Ascending aorta (tissue), 2 donors: ENCODE results near the gene TEN1. TPM values are rescaled to one million over a fixed set of nuclear protein-coding genes. Genes with fewer than 3 reads are reported as not detected.
"Not testable (repeated sequence)": the region's sequence is repeated elsewhere in the genome, so short reads cannot be mapped to it uniquely, and the experiment has no call there.

Experiments
- DNase-seq, 2 donors: peaks; one replicate each; pipeline ENCODE4 v3.0.0-alpha.2; 2019; ENCODE audit warnings: low spot score in 2 of 2
- H3K27ac ChIP-seq, 2 donors: fragments of 200-600 bp; sonication (generic); one replicate each; pipeline ENCODE4 v1.5.1; 2016 to 2017; ENCODE audit warnings: mild to moderate bottlenecking in 1 of 2
- H3K27me3 ChIP-seq: fragments of 200-600 bp; sonication (generic); one replicate; pipeline ENCODE4 v1.5.1; 2017
- H3K36me3 ChIP-seq, 2 donors: fragments of 200-600 bp; sonication (generic); one replicate each; pipeline ENCODE4 v1.5.1; 2016
- H3K4me1 ChIP-seq, 2 donors: fragments of 200-600 bp; sonication (generic); one replicate each; pipeline ENCODE4 v1.5.1; 2016 to 2017; ENCODE audit warnings: mild to moderate bottlenecking in 1 of 2
- H3K4me3 ChIP-seq, 2 donors: fragments of 200-600 bp; sonication (generic); one replicate each; pipeline ENCODE4 v1.5.1; 2016 to 2017; ENCODE audit warnings: mild to moderate bottlenecking in 1 of 2
- H3K9me3 ChIP-seq, 2 donors: fragments of 200-600 bp; sonication (generic); one replicate each; pipeline ENCODE4 v1.5.1; 2016
- CTCF ChIP-seq, 3 experiments: fragments of 200-600 bp in 2 of 3; fragments of 450-650 bp in 1 of 3; sonication (generic) in 2 of 3; IDR thresholded peaks; one replicate each; pipeline ENCODE4 v1.5.1; 2016 to 2019; ENCODE audit warnings: antibody characterized with exemption in 3 of 3, mild to moderate bottlenecking in 1 of 3, moderate library complexity in 1 of 3
- intact Hi-C: fragments of 100-400 bp; cut with DNase I; formaldehyde crosslinking; loops from one replicate; pipeline ENCODE4 v1.15.1; 2023
- total RNA-seq: library from RNA; depleted of rRNA; stranded (reverse); fragments of >200 nt; gene quantifications from one replicate; pipeline ENCODE4 v1.1.0, GENCODE V29; 2016

The TEN1 gene
- total RNA-seq, 1 donor from 2014 or later = 33.6 TPM

- no peak for DNase-seq
- no peak overlapping the region for H3K4me3 ChIP-seq
- peaks cover 3 to 26% of the 10 kb centered on the region in 2 donors for H3K36me3 ChIP-seq
- TF ChIP-seq CTCF (IDR thresholded peaks at IDR 0.05) = no peak
- H3K9me3 ChIP-seq = no peaks in the 10 kb centered on the region
- H3K27ac ChIP-seq = no peak overlapping the region
- no peaks in the 10 kb centered on the region for H3K27me3 ChIP-seq
- H3K4me1 ChIP-seq = no peaks in the 10 kb centered on the region
- intact Hi-C loops = loop anchor here (10.0 kb wide), 1 partner anchor 295 kb away; the partner anchor contains the start of gene UBALD2
These were observed 9.0 kb upstream of the TEN1 start for GRCh38 chr17:75970011-75970523.

- Histone ChIP-seq H3K27ac (no peak overlapping the region), H3K4me1 (no peaks in the 10 kb centered on the region), H3K27me3 (no peaks in the 10 kb centered on the region), H3K36me3 (peaks cover 3 to 26% of the 10 kb centered on the region in 2 donors), H3K9me3 (no peaks in the 10 kb centered on the region), H3K4me3 (no peak overlapping the region)
- no peak for DNase-seq
- no peak for TF ChIP-seq CTCF (IDR thresholded peaks at IDR 0.05)
- intact Hi-C loops = loop anchor here (10.0 kb wide), 1 partner anchor 294 kb away; the partner anchor contains the start of gene UBALD2
These were observed 8.4 kb upstream of the TEN1 start for GRCh38 chr17:75970626-75971025.

GRCh38 chr17:75975187-75975586, 3.9 kb upstream of the TEN1 start:
- not testable (repeated sequence) for DNase-seq, H3K27ac ChIP-seq, H3K27me3 ChIP-seq, H3K9me3 ChIP-seq, H3K4me3 ChIP-seq
- Histone ChIP-seq H3K4me1 (peaks cover 2 to 25% of the 10 kb centered on the region in 2 donors), H3K36me3 (peaks cover 0 to 20% of the 10 kb centered on the region in 2 donors)
- intact Hi-C loops = loop anchor here (5.0 to 10.0 kb wide), 3 partner anchors 223 to 377 kb away; partner anchors contain the start of genes PRPSAP1 and UBALD2

- no peak for TF ChIP-seq CTCF (IDR thresholded peaks at IDR 0.05)
- Histone ChIP-seq H3K9me3 (no peaks in the 10 kb centered on the region), H3K4me1 (peaks cover 2 to 26% of the 10 kb centered on the region in 2 donors), H3K27me3 (no peaks in the 10 kb centered on the region), H3K4me3 (no peak overlapping the region), H3K36me3 (peaks cover 0 to 14% of the 10 kb centered on the region in 2 donors), H3K27ac (no peak overlapping the region)
- DNase-seq = no peak
- intact Hi-C loops = loop anchor here (5.0 to 10.0 kb wide), 3 partner anchors 223 to 377 kb away; partner anchors contain the start of genes PRPSAP1 and UBALD2
These were observed 3.3 kb upstream of the TEN1 start for GRCh38 chr17:75975757-75976174.

- Histone ChIP-seq H3K4me3 (no peak overlapping the region), H3K4me1 (peaks cover 2 to 26% of the 10 kb centered on the region in 2 donors), H3K36me3 (peaks cover 0 to 14% of the 10 kb centered on the region in 2 donors), H3K27me3 (no peaks in the 10 kb centered on the region), H3K9me3 (no peaks in the 10 kb centered on the region), H3K27ac (no peak overlapping the region)
- intact Hi-C loops = loop anchor here (5.0 to 10.0 kb wide), 3 partner anchors 224 to 376 kb away; partner anchors contain the start of genes PRPSAP1 and UBALD2
- TF ChIP-seq CTCF (IDR thresholded peaks at IDR 0.05) = no peak
- DNase-seq = no peak
These were observed 2.7 kb upstream of the TEN1 start for GRCh38 chr17:75976175-75976848.

- peak overlapping the region; percentile 93 to 99 for H3K27ac ChIP-seq
- intact Hi-C loops = loop anchor here (1.0 to 10.0 kb wide), 6 partner anchors 38 to 373 kb away; partner anchors contain the start of genes FBF1, MRPL38, PRPSAP1 and TRIM65
- H3K27me3 ChIP-seq = no peaks in the 10 kb centered on the region
- no peaks in the 10 kb centered on the region for H3K9me3 ChIP-seq
- DNase-seq = peak in 1 of 2 donors; percentile 87
- peaks cover 0 to 2% of the 10 kb centered on the region in 2 donors for H3K36me3 ChIP-seq
- no peak for TF ChIP-seq CTCF (IDR thresholded peaks at IDR 0.05)
- peak overlapping the region; percentile 76 to 88 for H3K4me3 ChIP-seq
- peaks cover 2 to 26% of the 10 kb centered on the region in 2 donors for H3K4me1 ChIP-seq
These were observed 706 bp downstream of the TEN1 start for GRCh38 chr17:75979705-75980187.
